ENCODE measurements around the gene DIRAS1. TPM values are rescaled to one million over a fixed set of nuclear protein-coding genes. Genes with fewer than 3 reads are reported as not detected.

Gene DIRAS1
- total RNA-seq, 1 experiment from 2014 or later: 0.17 TPM

- TF ChIP-seq CTCF (IDR thresholded peaks at IDR 0.05; ENCODE audit: unreplicated experiment): no peak
- H3K4me1 Mint-ChIP-seq (ENCODE audit: low read depth, unreplicated experiment): no peaks in the 10 kb centered on the region
- intact Hi-C loops (cut with micrococcal nuclease; ENCODE audit: unreplicated experiment): no loop called here
- peaks cover 46% of the 10 kb centered on the region for H3K27me3 Mint-ChIP-seq (ENCODE audit: unreplicated experiment)
- H3K36me3 Mint-ChIP-seq (ENCODE audit: insufficient read depth, unreplicated experiment): peaks cover 13% of the 10 kb centered on the region
- no peak overlapping the region for H3K27ac Mint-ChIP-seq (ENCODE audit: unreplicated experiment)
- H3K9me3 Mint-ChIP-seq (ENCODE audit: low read depth, unreplicated experiment): no peaks in the 10 kb centered on the region
- H3K4me3 Mint-ChIP-seq (ENCODE audit: low read depth, unreplicated experiment): no peak overlapping the region
- DNase-seq: no peak
- CTCF ChIA-PET: interaction anchor here (0.6 kb wide), 1 partner anchor 40 kb away, joined by 3 read pairs; no protein-coding TSS in a partner anchor
- no TSS peak for BruUV-seq (replicated peaks)
Observed at GRCh38 chr19:2744113-2744512, 22.9 kb upstream of the DIRAS1 start.

DNA sequence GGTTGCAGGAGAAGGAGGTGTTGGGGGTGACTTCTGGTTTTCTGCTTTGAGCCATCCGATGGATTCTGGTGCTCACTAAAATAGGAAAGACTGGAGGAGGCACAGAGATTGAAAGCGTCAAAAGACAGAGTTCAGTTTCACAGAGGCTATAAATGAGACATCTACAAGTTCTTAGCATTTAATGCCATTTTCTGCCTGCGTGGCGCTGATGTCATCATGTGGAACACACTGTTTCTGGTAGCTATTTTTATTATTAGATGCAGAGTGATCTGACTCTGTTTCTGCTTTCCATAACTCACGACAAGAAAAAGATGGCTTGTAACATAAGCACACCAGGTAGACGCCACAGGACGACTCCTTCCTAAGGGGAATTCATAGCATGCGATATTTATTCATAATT lies 21.9 kb upstream of the DIRAS1 start:
- CTCF ChIA-PET: no interaction called here
- intact Hi-C loops (cut with micrococcal nuclease; ENCODE audit: unreplicated experiment): no loop called here
- no peak for DNase-seq
- BruUV-seq (replicated peaks): no TSS peak
- Mint-ChIP-seq H3K27ac (ENCODE audit: unreplicated experiment) (no peak overlapping the region), H3K36me3 (ENCODE audit: insufficient read depth, unreplicated experiment) (peaks cover 15% of the 10 kb centered on the region), H3K27me3 (ENCODE audit: unreplicated experiment) (peaks cover 46% of the 10 kb centered on the region), H3K9me3 (ENCODE audit: low read depth, unreplicated experiment) (no peaks in the 10 kb centered on the region), H3K4me1 (ENCODE audit: low read depth, unreplicated experiment) (no peaks in the 10 kb centered on the region), H3K4me3 (ENCODE audit: low read depth, unreplicated experiment) (no peak overlapping the region)
- TF ChIP-seq CTCF (IDR thresholded peaks at IDR 0.05; ENCODE audit: unreplicated experiment): no peak

DNA sequence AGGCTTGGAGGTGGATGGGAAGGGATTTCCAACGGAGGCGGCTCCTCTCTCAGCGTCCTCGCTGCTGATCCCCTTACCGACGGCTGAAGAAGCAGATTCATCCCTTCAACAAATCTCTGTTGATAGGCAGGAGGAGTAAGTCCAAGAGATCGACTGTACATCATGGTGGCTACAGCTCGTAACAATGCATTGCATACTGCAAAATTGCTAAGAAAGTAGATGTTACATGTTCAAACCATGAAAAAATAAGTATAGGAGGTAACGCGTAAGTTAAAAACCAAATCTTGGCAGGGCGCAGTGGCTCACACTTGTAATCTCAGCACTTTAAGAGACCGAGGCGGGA lies 19.1 kb upstream of the DIRAS1 start:
- CTCF ChIA-PET: no interaction called here
- DNase-seq: no peak
- intact Hi-C loops (cut with micrococcal nuclease; ENCODE audit: unreplicated experiment): no loop called here
- H3K27me3 Mint-ChIP-seq (ENCODE audit: unreplicated experiment): peaks cover 45% of the 10 kb centered on the region
- peaks cover 15% of the 10 kb centered on the region for H3K36me3 Mint-ChIP-seq (ENCODE audit: insufficient read depth, unreplicated experiment)
- H3K27ac Mint-ChIP-seq (ENCODE audit: unreplicated experiment): no peak overlapping the region
- H3K4me3 Mint-ChIP-seq (ENCODE audit: low read depth, unreplicated experiment): peak overlapping the region; percentile 72
- BruUV-seq (replicated peaks): no TSS peak
- TF ChIP-seq CTCF (IDR thresholded peaks at IDR 0.05; ENCODE audit: unreplicated experiment): no peak
- H3K4me1 Mint-ChIP-seq (ENCODE audit: low read depth, unreplicated experiment): no peaks in the 10 kb centered on the region
- no peaks in the 10 kb centered on the region for H3K9me3 Mint-ChIP-seq (ENCODE audit: low read depth, unreplicated experiment)

GRCh38 chr19:2739602-2740313 lies 18.6 kb upstream of the DIRAS1 start, which contains the start of gene SLC39A3:
SLC39A3 (minus strand) TSS chr19:2740017; CDS start chr19:2737257, 2,760 bp downstream.
- no peaks in the 10 kb centered on the region for H3K9me3 Mint-ChIP-seq (ENCODE audit: low read depth, unreplicated experiment)
- peaks cover 15% of the 10 kb centered on the region for H3K36me3 Mint-ChIP-seq (ENCODE audit: insufficient read depth, unreplicated experiment)
- H3K27ac Mint-ChIP-seq (ENCODE audit: unreplicated experiment): no peak within 1 kb of the TSS
- BruUV-seq (replicated peaks): no TSS peak
- H3K27me3 Mint-ChIP-seq (ENCODE audit: unreplicated experiment): peaks cover 40% of the 10 kb centered on the region
- no peak for TF ChIP-seq CTCF (IDR thresholded peaks at IDR 0.05; ENCODE audit: unreplicated experiment)
- intact Hi-C loops (cut with micrococcal nuclease; ENCODE audit: unreplicated experiment): no loop called here
- CTCF ChIA-PET: no interaction called here
- H3K4me1 Mint-ChIP-seq (ENCODE audit: low read depth, unreplicated experiment): no peaks in the 10 kb centered on the region
- peak within 1 kb of the TSS; percentile 72 for H3K4me3 Mint-ChIP-seq (ENCODE audit: low read depth, unreplicated experiment)
- DNase-seq: peak; percentile 96

All from Calu3 (cell line).